ENCODE data around the gene LRP1.

The LRP1 gene

GRCh38 chr12:57094208-57095160, 33.8 kb upstream of the LRP1 start:
- no peak for DNase-seq (ENCODE audit: low read depth in 2 of 2)

- no peak for DNase-seq (ENCODE audit: low read depth in 2 of 2)
Measured at GRCh38 chr12:57095440-57095839, 32.8 kb upstream of the LRP1 start.

GRCh38 chr12:57096099-57096572, 32.1 kb upstream of the LRP1 start:
- no peak for DNase-seq (ENCODE audit: low read depth in 2 of 2)

- DNase-seq (ENCODE audit: low read depth in 2 of 2), result no peak
Measured at GRCh38 chr12:57096748-57097553, 31.3 kb upstream of the LRP1 start.

DNA sequence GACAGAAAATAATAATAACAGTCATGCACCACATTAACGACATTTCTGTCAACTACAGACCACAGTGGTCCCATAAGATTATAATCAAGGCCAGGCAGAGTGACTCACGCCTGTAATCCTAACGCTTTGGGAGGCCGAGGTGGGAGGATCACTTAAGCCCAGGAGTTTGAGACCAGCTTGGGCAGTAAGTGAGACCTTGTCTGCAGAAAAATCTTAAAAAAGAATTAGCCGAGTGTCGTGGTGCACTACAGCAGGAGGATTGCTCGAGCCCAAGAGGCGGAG, 30.8 kb upstream of the LRP1 start:
- no peak for DNase-seq (ENCODE audit: low read depth in 2 of 2)

DNA sequence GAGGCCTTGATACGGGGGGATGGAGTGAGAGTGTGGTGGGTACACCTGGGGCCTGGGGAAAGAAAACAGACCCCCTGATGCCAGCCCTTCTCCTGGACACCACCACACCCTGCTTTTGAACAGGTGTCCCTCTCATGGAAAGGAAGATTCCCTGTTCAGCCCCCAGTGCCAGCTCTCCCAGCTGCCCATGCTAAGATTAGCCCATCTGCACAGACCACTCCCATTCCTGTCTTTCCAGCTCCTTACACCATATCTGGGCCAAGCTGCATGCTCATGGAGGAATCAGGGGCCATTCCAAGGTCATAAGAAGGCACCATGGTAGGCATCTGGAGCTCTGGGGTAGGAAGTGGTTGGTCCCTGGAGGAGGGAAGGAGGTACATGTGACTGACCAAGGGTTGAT, 29.7 kb upstream of the LRP1 start:
- no peak for DNase-seq (ENCODE audit: low read depth in 2 of 2)

DNA sequence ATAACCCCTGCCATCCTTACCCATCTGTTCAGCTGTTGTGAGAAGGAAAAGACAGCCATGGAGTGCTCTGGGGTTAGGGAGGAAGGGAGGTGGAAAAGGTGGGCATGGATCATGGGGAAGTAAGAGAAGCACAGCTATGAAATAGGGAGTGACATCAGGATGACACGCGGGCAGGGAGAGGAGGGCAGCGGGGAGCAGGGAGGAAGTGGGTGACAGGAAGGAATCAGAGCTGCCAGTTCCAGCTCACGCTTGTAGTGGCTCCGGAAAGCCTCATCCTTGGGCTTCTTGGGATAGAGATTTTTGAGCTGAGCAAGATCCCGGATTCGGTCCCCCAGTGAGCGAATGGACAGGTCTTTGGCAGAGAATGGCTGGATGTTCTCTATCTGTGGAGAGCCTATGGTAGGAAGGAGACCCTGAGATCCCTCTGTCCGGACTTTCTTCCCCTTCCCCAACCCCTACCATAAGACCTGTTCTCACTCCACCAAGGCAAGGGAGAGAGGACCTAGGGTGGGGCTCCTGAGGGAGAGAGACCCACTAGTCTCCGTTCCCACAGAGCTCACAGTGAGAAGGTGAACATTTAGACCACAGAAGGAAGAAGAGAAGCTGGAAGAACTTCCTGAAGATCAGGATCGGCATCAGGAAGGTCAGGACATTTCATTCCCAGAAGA, 29.1 kb upstream of the LRP1 start:
- no peak for DNase-seq (ENCODE audit: low read depth in 2 of 2)

DNA sequence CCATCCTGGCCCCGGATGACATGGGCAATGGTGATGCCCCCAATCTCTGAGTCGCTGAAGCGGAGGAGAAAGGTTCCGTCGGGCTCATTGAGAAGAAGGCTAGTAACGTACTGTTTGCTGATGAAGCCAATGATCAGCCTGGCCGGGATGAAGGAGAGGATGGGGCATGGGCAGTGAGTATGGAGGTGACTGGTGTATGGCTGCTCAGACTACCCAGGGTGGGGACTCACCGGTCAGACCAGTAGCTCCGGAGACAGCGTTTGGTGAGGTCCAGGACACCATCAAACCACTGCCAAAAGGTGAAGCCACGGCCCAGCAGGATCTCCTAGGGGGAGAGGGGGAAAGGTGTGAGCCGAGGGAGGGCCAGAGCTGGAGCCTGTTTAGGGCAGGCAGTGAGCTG, 28.5 kb upstream of the LRP1 start:
- DNase-seq (ENCODE audit: low read depth in 2 of 2), result no peak

GRCh38 chr12:57101892-57102695, 26.2 kb upstream of the LRP1 start:
- no peak for DNase-seq (ENCODE audit: low read depth in 2 of 2)

GRCh38 chr12:57103856-57104255, 24.4 kb upstream of the LRP1 start:
- no peak for DNase-seq (ENCODE audit: low read depth in 2 of 2)

GRCh38 chr12:57104292-57104910, 23.9 kb upstream of the LRP1 start:
- DNase-seq (ENCODE audit: low read depth in 2 of 2), result no peak

DNA sequence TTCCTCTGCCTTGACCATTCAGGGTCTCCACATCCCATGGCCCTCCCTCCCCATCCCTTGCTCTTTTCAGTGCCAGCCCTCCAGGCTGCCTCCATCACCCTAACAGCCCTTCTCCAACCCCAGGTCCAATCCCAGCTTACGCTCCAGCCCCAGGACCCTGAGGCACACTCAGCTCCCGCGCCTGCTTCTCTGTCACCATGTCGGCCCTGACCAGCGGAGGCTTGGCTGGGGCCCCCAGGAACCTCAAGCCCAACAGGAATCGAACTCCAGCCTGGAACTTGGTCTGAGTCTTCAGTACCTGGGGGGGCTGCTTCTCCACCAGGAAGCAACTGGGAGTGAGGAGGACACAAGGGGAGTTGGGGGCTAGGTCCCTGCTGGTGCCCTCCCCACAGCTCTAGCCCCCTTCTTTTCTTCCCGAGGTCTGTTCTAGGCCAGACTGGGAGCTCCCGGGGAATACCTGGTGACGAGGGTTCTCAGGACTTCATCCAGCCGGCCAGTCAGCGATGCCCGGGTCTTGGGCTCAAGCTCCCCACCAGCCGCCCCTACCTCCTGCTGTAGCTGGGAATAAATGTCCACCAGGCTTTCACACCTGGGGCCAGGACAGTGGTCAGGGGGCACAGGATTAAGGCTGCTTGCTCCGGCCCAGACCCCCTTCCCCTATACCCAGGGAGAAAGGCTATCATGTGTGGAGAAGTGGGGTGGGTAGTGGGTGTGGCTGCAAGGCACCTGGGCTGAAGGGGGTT, 23.1 kb upstream of the LRP1 start:
- DNase-seq (ENCODE audit: low read depth in 2 of 2), result no peak

DNA sequence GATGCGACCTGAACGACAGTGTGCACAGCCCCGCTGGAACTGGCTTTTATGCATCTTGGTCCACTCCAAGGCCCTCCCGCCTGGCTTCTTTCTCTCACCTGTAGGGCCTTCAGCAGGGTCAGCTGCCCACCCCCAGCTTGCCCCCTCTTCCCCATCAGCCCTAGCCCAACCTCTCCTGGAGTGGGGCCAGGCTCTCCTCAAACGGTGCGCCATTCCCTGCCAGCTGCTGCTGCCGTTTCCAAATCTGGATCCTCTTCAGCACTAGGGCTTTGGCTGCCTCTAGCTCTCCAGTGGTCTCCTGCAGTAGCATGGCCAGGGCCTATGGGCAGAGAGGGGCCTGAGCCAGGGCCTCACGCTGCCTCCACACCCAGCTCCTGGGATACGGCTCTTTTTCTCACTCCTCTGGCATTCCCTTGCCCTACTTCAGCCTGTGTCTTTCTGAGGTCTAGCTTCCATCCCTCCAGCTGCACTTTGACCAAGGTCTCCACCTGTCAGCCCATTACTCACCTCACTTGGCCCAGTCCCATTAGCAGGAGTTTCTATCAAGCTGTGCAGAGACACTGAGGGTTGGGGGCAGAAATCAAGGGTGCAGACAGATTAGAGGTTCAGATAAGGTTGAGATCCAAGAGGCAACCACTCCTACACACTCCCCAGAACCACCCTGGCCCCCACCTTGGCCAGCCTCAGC, 22.1 kb upstream of the LRP1 start:
- no peak for DNase-seq (ENCODE audit: low read depth in 2 of 2)

GRCh38 chr12:57107456-57108155, 20.7 kb upstream of the LRP1 start:
- DNase-seq (ENCODE audit: low read depth in 2 of 2), result no peak

- no peak for DNase-seq (ENCODE audit: low read depth in 2 of 2)
Measured at GRCh38 chr12:57109207-57110103, 18.8 kb upstream of the LRP1 start.

DNA sequence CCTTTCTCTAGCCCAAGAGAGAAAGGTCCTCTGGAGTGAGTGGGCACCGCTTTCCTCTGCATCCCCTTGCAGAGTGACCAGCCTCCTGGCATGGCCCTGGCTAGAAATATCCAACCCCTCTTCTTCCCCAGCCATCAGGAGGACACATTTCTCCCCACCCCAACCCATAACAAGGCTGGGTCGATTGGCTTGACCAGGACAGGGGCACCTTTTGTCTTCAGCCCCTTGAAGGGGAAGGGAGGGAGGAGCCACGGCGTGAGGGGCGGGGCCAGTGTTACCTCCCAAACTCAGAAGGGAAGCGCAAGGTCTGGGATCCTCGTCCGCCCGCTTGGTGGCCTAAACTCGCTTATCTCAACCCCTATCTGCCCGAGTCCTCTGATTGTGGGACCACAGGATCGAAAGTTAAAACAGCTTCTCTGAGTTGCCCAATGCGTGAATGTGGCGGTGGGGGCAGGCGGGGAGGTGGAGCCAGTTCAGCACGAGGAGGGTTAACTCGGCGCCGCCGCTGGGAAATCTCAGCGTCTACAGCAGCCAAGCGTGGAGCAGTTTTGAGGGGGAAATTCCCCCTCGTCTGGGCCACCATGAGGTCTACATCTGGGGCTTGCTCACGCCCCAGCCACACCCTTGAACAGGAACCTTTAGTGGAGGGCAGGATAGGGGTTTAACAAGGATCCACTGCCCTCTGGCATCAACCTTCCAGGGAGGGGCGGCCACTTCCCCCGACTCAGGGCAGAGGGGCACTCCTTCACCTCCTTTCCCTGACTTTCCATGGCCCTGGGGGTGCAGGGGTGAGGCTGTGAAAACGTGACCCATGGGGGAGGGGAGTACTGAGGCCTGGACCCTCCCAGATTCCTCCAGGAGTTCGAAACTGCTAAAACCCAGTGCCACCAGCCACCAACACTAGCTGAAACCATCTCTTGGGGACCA, 17.9 kb upstream of the LRP1 start:
- DNase-seq (ENCODE audit: low read depth in 2 of 2), result no peak

Data from fibroblast of skin of left quadriceps (primary cell).